H1 (cell line): ENCODE data around the gene ZNF423. TPM values are rescaled to one million over a fixed set of nuclear protein-coding genes. Genes with fewer than 3 reads are reported as not detected.

ENCODE experiments used
- CTCF ChIA-PET: fragments of 300-600 bp; sonication (Branson Sonifier 250); formaldehyde crosslinking; loops from one replicate; lab custom pipeline; 2021; ENCODE audit not compliant: partially characterized antibody; lab: Charles Lee
- POLR2A ChIA-PET: fragments of 300-600 bp; sonication (Branson Sonifier 250); formaldehyde crosslinking; loops from one replicate; lab custom pipeline; 2021; ENCODE audit warnings: inconsistent platforms; ENCODE audit not compliant: partially characterized antibody; lab: Charles Lee
- DNase-seq, 2 experiments: peaks; one replicate each; pipeline versions ENCODE4 v3.0.0 to v3.0.0-alpha.2; 2010 to 2022; ENCODE audit warnings: low spot score in 2 of 2, low read depth in 1 of 2, mixed read lengths in 1 of 2
- FAIRE-seq: peaks from 2 replicates; lab custom pipeline; 2011; peaks lifted over from hg19 to GRCh38; lab: Jason Lieb, UNC
- H2AFZ ChIP-seq: 2 replicates; pipeline ENCODE4 v1.8.1; 2012; ENCODE audit warnings: low read length, inconsistent platforms
- H2AK5ac ChIP-seq: 2 replicates; pipeline ENCODE4 v1.6.1; 2013; ENCODE audit warnings: low read depth, low read length
- H2BK120ac ChIP-seq: replicated peaks from 2 replicates; pipeline ENCODE3; 2013; ENCODE audit warnings: low read depth, low read length, inconsistent platforms
- H2BK12ac ChIP-seq: 2 replicates; pipeline ENCODE4 v1.6.1; 2013; ENCODE audit warnings: low read depth, low read length
- H2BK15ac ChIP-seq: 2 replicates; pipeline ENCODE4 v1.6.1; 2013; ENCODE audit warnings: low read length
- H2BK20ac ChIP-seq: 2 replicates; pipeline ENCODE4 v1.6.1; 2013; ENCODE audit warnings: low read length
- H2BK5ac ChIP-seq: 2 replicates; pipeline ENCODE4 v1.6.1; 2013; ENCODE audit warnings: low read depth, low read length
- H3K14ac ChIP-seq: 2 replicates; pipeline ENCODE4 v1.6.1; 2013; ENCODE audit warnings: inconsistent platforms; ENCODE audit not compliant: insufficient read length
- H3K18ac ChIP-seq: 2 replicates; pipeline ENCODE4 v1.6.1; 2013; ENCODE audit warnings: low read length; ENCODE audit errors: extremely low read depth
- H3K23ac ChIP-seq: 2 replicates; pipeline ENCODE4 v1.6.1; 2013; ENCODE audit warnings: inconsistent platforms; ENCODE audit not compliant: insufficient read length
- H3K23me2 ChIP-seq: 2 replicates; pipeline ENCODE4 v1.6.1; 2013; ENCODE audit warnings: low read depth, low read length
- H3K27ac ChIP-seq: 2 replicates; pipeline ENCODE4 v1.6.1; 2011; ENCODE audit warnings: low read depth, low read length, inconsistent platforms
- H3K27me3 ChIP-seq, 4 experiments: replicated peaks in 1 of 4; 1 replicate in 1 of 4; 2 replicates in 3 of 4; pipeline versions ENCODE4 v1.6.1 to v1.8.1; 2011 to 2013; ENCODE audit warnings: low read length in 3 of 4, mild to moderate bottlenecking in 3 of 4, inconsistent platforms in 2 of 4, mixed read lengths in 2 of 4, moderate library complexity in 1 of 4; ENCODE audit not compliant: control insufficient read depth in 3 of 4, insufficient read depth in 3 of 4; ENCODE audit errors: extremely low read depth in 1 of 4
- H3K36me3 ChIP-seq, 4 experiments: 2 replicates each; pipeline versions ENCODE4 v1.6.1 to v1.8.1; 2011 to 2013; ENCODE audit warnings: mild to moderate bottlenecking in 4 of 4, low read length in 3 of 4, moderate library complexity in 2 of 4, control low read depth in 1 of 4, inconsistent platforms in 1 of 4; ENCODE audit not compliant: insufficient read depth in 4 of 4, control insufficient read depth in 2 of 4
- H3K4ac ChIP-seq: replicated peaks from 2 replicates; pipeline ENCODE3; 2013; ENCODE audit warnings: low read length, low read depth, mixed read lengths, inconsistent platforms; ENCODE audit not compliant: insufficient read length
- H3K4me1 ChIP-seq, 4 experiments: replicated peaks in 1 of 4; 1 replicate in 1 of 4; 2 replicates in 3 of 4; pipeline versions ENCODE4 v1.6.1 to v1.8.1; 2011 to 2013; ENCODE audit warnings: low read length in 3 of 4, inconsistent platforms in 2 of 4, mixed read lengths in 1 of 4; ENCODE audit not compliant: insufficient read depth in 4 of 4, control insufficient read depth in 3 of 4
- H3K4me2 ChIP-seq, 2 experiments: 2 replicates each; pipeline versions ENCODE4 v1.6.1 to v1.8.1; 2011 to 2013; ENCODE audit warnings: low read depth in 2 of 2, low read length in 2 of 2, control low read depth in 1 of 2, inconsistent platforms in 1 of 2, mild to moderate bottlenecking in 1 of 2; ENCODE audit not compliant: insufficient read depth in 1 of 2
- H3K4me3 ChIP-seq, 4 experiments: fragments of 200-600, 300-600 bp in 1 of 4; sonication (generic), shearing (Covaris generic), sonication (Bioruptor Twin) in 1 of 4; 2 replicates each; pipeline versions ENCODE4 v1.5.1 to v1.8.1; 2011 to 2016; ENCODE audit warnings: low read length in 4 of 4, low read depth in 3 of 4, control low read depth in 2 of 4, inconsistent platforms in 2 of 4, mild to moderate bottlenecking in 2 of 4, mixed read lengths in 1 of 4, moderate library complexity in 1 of 4; ENCODE audit not compliant: insufficient read depth in 2 of 4; ENCODE audit errors: extremely low read depth in 1 of 4
- H3K56ac ChIP-seq: replicated peaks from 2 replicates; pipeline ENCODE3; 2013; ENCODE audit warnings: low read depth, mild to moderate bottlenecking, mixed read lengths, low read length, inconsistent platforms; ENCODE audit not compliant: insufficient read length
- H3K79me1 ChIP-seq: 2 replicates; pipeline ENCODE4 v1.6.1; 2013; ENCODE audit warnings: low read depth, low read length, control low read depth
- H3K79me2 ChIP-seq, 2 experiments: 2 replicates each; pipeline versions ENCODE4 v1.6.1 to v1.8.1; 2012 to 2013; ENCODE audit warnings: low read length in 2 of 2, mild to moderate bottlenecking in 2 of 2, inconsistent platforms in 1 of 2; ENCODE audit not compliant: insufficient read depth in 2 of 2, control insufficient read depth in 1 of 2
- H3K9ac ChIP-seq, 4 experiments: replicated peaks in 1 of 4; 1 replicate in 1 of 4; 2 replicates in 3 of 4; pipeline versions ENCODE4 v1.6.1 to v1.8.1; 2011 to 2013; ENCODE audit warnings: low read depth in 3 of 4, low read length in 3 of 4, control low read depth in 2 of 4, mild to moderate bottlenecking in 2 of 4, moderate library complexity in 2 of 4, inconsistent platforms in 1 of 4; ENCODE audit errors: extremely low read depth in 1 of 4
- H3K9me3 ChIP-seq, 2 experiments: 2 replicates each; pipeline versions ENCODE4 v1.6.1 to v1.8.1; 2012 to 2013; ENCODE audit warnings: mild to moderate bottlenecking in 2 of 2, moderate library complexity in 2 of 2, control low read depth in 1 of 2, inconsistent platforms in 1 of 2, low read depth in 1 of 2, low read length in 1 of 2, mixed read lengths in 1 of 2; ENCODE audit not compliant: insufficient read depth in 2 of 2
- H4K20me1 ChIP-seq, 2 experiments: replicated peaks in 1 of 2; 2 replicates each; pipeline versions ENCODE3 to v1.8.1; 2011 to 2013; ENCODE audit warnings: inconsistent platforms in 2 of 2, low read length in 2 of 2, mild to moderate bottlenecking in 1 of 2; ENCODE audit not compliant: insufficient read depth in 2 of 2, control insufficient read depth in 1 of 2
- H4K5ac ChIP-seq: 2 replicates; pipeline ENCODE4 v1.6.1; 2013; ENCODE audit warnings: low read length, low read depth, mixed read lengths, inconsistent platforms; ENCODE audit not compliant: insufficient read length
- H4K8ac ChIP-seq: 2 replicates; pipeline ENCODE4 v1.8.0; 2013; ENCODE audit warnings: mild to moderate bottlenecking, moderate library complexity, low read length, inconsistent platforms; ENCODE audit not compliant: insufficient read depth; ENCODE audit errors: extremely low read depth
- H4K91ac ChIP-seq: replicated peaks from 2 replicates; pipeline ENCODE3; 2013; ENCODE audit warnings: low read length, mixed read lengths, inconsistent platforms; ENCODE audit not compliant: insufficient read length
- CEBPB ChIP-seq: IDR thresholded peaks from 2 replicates; pipeline ENCODE4 v1.6.1; 2012; ENCODE audit warnings: low read depth, low read length
- CTBP2 ChIP-seq: IDR thresholded peaks from 2 replicates; pipeline ENCODE4 v1.7.0; 2011; ENCODE audit warnings: borderline replicate concordance, mild to moderate bottlenecking, moderate library complexity, mixed read lengths, low read length; ENCODE audit not compliant: insufficient read depth, insufficient read length
- KDM4A ChIP-seq: IDR thresholded peaks from one replicate; pipeline ENCODE4 v1.7.1; 2012; ENCODE audit warnings: low read depth, mild to moderate bottlenecking, moderate library complexity, low read length, inconsistent platforms; ENCODE audit not compliant: severe bottlenecking
- POLR2AphosphoS5 ChIP-seq: IDR thresholded peaks from 2 replicates; pipeline ENCODE4 v1.6.1; 2011; ENCODE audit warnings: low read depth, low read length
- RNF2 ChIP-seq: fragments of 200-900, 300-1000 bp; sonication (generic); IDR thresholded peaks from 2 replicates; pipeline ENCODE4 v1.7.1; 2016; ENCODE audit warnings: borderline replicate concordance, low read depth, mild to moderate bottlenecking, antibody characterized with exemption, low read length; ENCODE audit not compliant: poor library complexity, severe bottlenecking; ENCODE audit errors: missing control alignments
- WGBS, 2 experiments: shearing (Covaris generic) in 1 of 2; methylation state at CpG; one replicate each; pipeline versions ENCODE4 v1.1.6 to v1.1.7; 2013 to 2015; ENCODE audit warnings: low lambda C conversion rate in 2 of 2, mixed read lengths in 2 of 2, inconsistent platforms in 1 of 2, low coverage in 1 of 2, missing lambda C conversion rate in 1 of 2; ENCODE audit not compliant: insufficient replicate concordance in 2 of 2, insufficient coverage in 1 of 2, insufficient read length in 1 of 2; ENCODE audit errors: extremely low coverage in 1 of 2, missing lambda C conversion rate in 1 of 2; 5-methylcytosine and 5-hydroxymethylcytosine counted together
- polyA plus RNA-seq, 7 experiments: library from polyadenylated mRNA; depleted of rRNA in 3 of 7; stranded (reverse) in 5 of 7; unstranded in 2 of 7; fragments of >200 nt in 5 of 7; fragments of 200-250 nt in 2 of 7; gene quantifications; 1 replicate in 5 of 7; 2 replicates in 1 of 7; 4 replicates in 1 of 7; pipeline versions ENCODE4 v1.2.1 to v1.2.3, GENCODE V29; 2011 to 2013; ENCODE audit warnings: missing spikeins in 2 of 7, mixed read lengths in 2 of 7
- total RNA-seq: library from RNA; stranded (reverse); fragmentation: NEBNext Ultra II Directional; extraction: Animal tissue kit (Norgen Biotek cat#: 25700); gene quantifications from 2 replicates; pipeline ENCODE4 v1.2.1, GENCODE V29; 2021

ZNF423 gene
- total and polyA plus RNA-seq, 2 of the 8 experiments (the other 6 are each of a cell fraction or from before 2014, with no cell fraction given), result 38.2 to 52.3 TPM

- H4K5ac ChIP-seq, result no peak overlapping the region
- no peak overlapping the region for H3K27ac ChIP-seq
- no peak overlapping the region; the same call in 1 of the 2 replicates for H3K18ac ChIP-seq
- H3K79me2 ChIP-seq, result no peaks in the 10 kb centered on the region
- H3K4me1 ChIP-seq, result peaks cover 5 to 20% (median 6%) of the 10 kb centered on the region in 4 experiments; a peak in 5 of 7 replicates
- FAIRE-seq (no peak), DNase-seq (no peak)
- H2AFZ ChIP-seq, result no peak overlapping the region
- WGBS, 2 experiments, result 53% methylated on average over 3 of the region's 3 CpGs; no CpG with 5 or more reads in 1 of the 2 experiments
- no peak overlapping the region for H2BK20ac ChIP-seq
- no peaks in the 10 kb centered on the region for H4K20me1 ChIP-seq
- H2AK5ac ChIP-seq, result no peak overlapping the region
- ChIA-PET POLR2A (interaction anchor here (1.7 kb wide), 1 partner anchor 11 kb away, joined by 4 read pairs; no protein-coding TSS in a partner anchor), CTCF (interaction anchor here (0.8 to 0.9 kb wide), 2 partner anchors 10 to 15 kb away, joined by 3 read pairs; no protein-coding TSS in a partner anchor)
- H3K56ac ChIP-seq, result no peak overlapping the region
- no peak overlapping the region for H3K4me2 ChIP-seq
- H3K4me3 ChIP-seq, result no peak overlapping the region
- H2BK12ac ChIP-seq, result no peak overlapping the region
- no peaks in the 10 kb centered on the region for H3K9me3 ChIP-seq
- no peak overlapping the region for H4K91ac ChIP-seq
- H3K27me3 ChIP-seq, result no peaks in the 10 kb centered on the region
- H3K23me2 ChIP-seq, result no peaks in the 10 kb centered on the region; the same call in 1 of the 2 replicates
- no peak overlapping the region for H3K23ac ChIP-seq
- H2BK15ac ChIP-seq, result no peak overlapping the region
- no peak overlapping the region for H2BK120ac ChIP-seq
- no peak overlapping the region for H3K14ac ChIP-seq
- H2BK5ac ChIP-seq, result no peak overlapping the region
- no peak overlapping the region for H3K9ac ChIP-seq
- H3K36me3 ChIP-seq, result no peaks in the 10 kb centered on the region
- no peak overlapping the region for H4K8ac ChIP-seq
- no peak overlapping the region for H3K4ac ChIP-seq
- H3K79me1 ChIP-seq, result no peaks in the 10 kb centered on the region
- TF ChIP-seq POLR2AphosphoS5 (no peak), CTBP2 (no peak), CEBPB (no peak), RNF2 (no peak), KDM4A (no peak)
Observed at GRCh38 chr16:49578018-49578417, 277.9 kb downstream of the ZNF423 start.
